GM23338 (cell line): ENCODE measurements around the gene LZTS3. TPM values are rescaled to one million over a fixed set of nuclear protein-coding genes. Genes with fewer than 3 reads are reported as not detected.

Experiments used
- ATAC-seq: fragments of 200-7000 bp; cut with Tn5 transposase; 3 replicates; pipeline ENCODE4 v1.9.1; 2020
- DNase-seq: peaks from one replicate; pipeline ENCODE4 v3.0.0-alpha.2; 2015; ENCODE audit warnings: low spot score
- H2AFZ ChIP-seq: fragments of 200-600 bp; sonication (generic); 2 replicates; pipeline ENCODE4 v1.8.0; 2016; ENCODE audit warnings: antibody characterized with exemption, mild to moderate bottlenecking, moderate library complexity
- H3F3A ChIP-seq: fragments of 200-600 bp; sonication (generic); replicated peaks from 2 replicates; pipeline ENCODE4 v1.8.0; 2017; ENCODE audit warnings: antibody characterized with exemption, mixed run types, low read depth
- H3K27ac ChIP-seq: fragments of 200-600 bp; sonication (generic); 2 replicates; pipeline ENCODE4 v1.6.1; 2016; ENCODE audit warnings: low read depth
- H3K27me3 ChIP-seq: fragments of 200-600 bp; sonication (generic); 2 replicates; pipeline ENCODE4 v1.8.0; 2016; ENCODE audit warnings: mild to moderate bottlenecking, mixed run types, moderate library complexity; ENCODE audit not compliant: insufficient read depth
- H3K36me3 ChIP-seq: fragments of 200-600 bp; sonication (generic); 2 replicates; pipeline ENCODE4 v1.8.0; 2016; ENCODE audit warnings: mild to moderate bottlenecking; ENCODE audit not compliant: insufficient read depth
- H3K4me1 ChIP-seq: fragments of 200-600 bp; sonication (generic); 2 replicates; pipeline ENCODE4 v1.8.0; 2016; ENCODE audit warnings: mild to moderate bottlenecking, moderate library complexity; ENCODE audit not compliant: insufficient read depth
- H3K4me2 ChIP-seq: fragments of 200-600 bp; sonication (generic); 2 replicates; pipeline ENCODE4 v1.7.1; 2017; ENCODE audit warnings: mixed run types
- H3K4me3 ChIP-seq: fragments of 200-600 bp; sonication (generic); 2 replicates; pipeline ENCODE4 v1.6.1; 2016; ENCODE audit warnings: mixed run types
- H3K79me2 ChIP-seq: fragments of 200-600 bp; sonication (generic); replicated peaks from 2 replicates; pipeline ENCODE4 v1.8.0; 2017; ENCODE audit warnings: mild to moderate bottlenecking; ENCODE audit not compliant: insufficient read depth
- H3K9me2 ChIP-seq: fragments of 200-600 bp; sonication (generic); 2 replicates; pipeline ENCODE4 v1.8.0; 2017; ENCODE audit not compliant: insufficient read depth
- H4K20me1 ChIP-seq: fragments of 200-600 bp; sonication (generic); replicated peaks from 2 replicates; pipeline ENCODE4 v1.8.0; 2017; ENCODE audit warnings: mild to moderate bottlenecking; ENCODE audit not compliant: insufficient read depth
- H3K27ac Mint-ChIP-seq: 2 replicates; pipeline ENCODE4 v1.8.0; 2020; ENCODE audit warnings: inconsistent platforms, mild to moderate bottlenecking, moderate library complexity, mixed read lengths
- H3K27me3 Mint-ChIP-seq: 3 replicates; pipeline ENCODE4 v1.8.0; 2022; ENCODE audit warnings: low read depth, mild to moderate bottlenecking, moderate library complexity, mixed read lengths, inconsistent platforms; ENCODE audit not compliant: insufficient read depth, poor library complexity
- H3K36me3 Mint-ChIP-seq: 3 replicates; pipeline ENCODE4 v1.8.0; 2021; ENCODE audit warnings: low read depth, mild to moderate bottlenecking, inconsistent platforms, moderate library complexity, mixed read lengths
- H3K4me1 Mint-ChIP-seq: 3 replicates; pipeline ENCODE4 v1.8.0; 2020; ENCODE audit warnings: mild to moderate bottlenecking, inconsistent platforms, mixed read lengths
- H3K4me3 Mint-ChIP-seq: 3 replicates; pipeline ENCODE4 v1.8.0; 2021; ENCODE audit warnings: moderate library complexity, mild to moderate bottlenecking, inconsistent platforms, mixed read lengths
- H3K9me3 Mint-ChIP-seq: 3 replicates; pipeline ENCODE4 v1.8.0; 2020; ENCODE audit warnings: moderate library complexity, mild to moderate bottlenecking, inconsistent platforms, mixed read lengths
- CREB1 ChIP-seq: fragments of 250-450 bp; sonication (Bioruptor Pico); IDR thresholded peaks from 2 replicates; pipeline ENCODE4 v1.5.0; 2020; ENCODE audit warnings: low read depth, mild to moderate bottlenecking, moderate library complexity
- EZH2phosphoT487 ChIP-seq: fragments of 200-600 bp; sonication (generic); IDR thresholded peaks from one replicate; pipeline ENCODE4 v1.8.1; 2018; ENCODE audit warnings: antibody characterized with exemption; ENCODE audit not compliant: unreplicated experiment
- JUNB ChIP-seq: IDR thresholded peaks from one replicate; pipeline ENCODE4 v1.6.1; 2016; ENCODE audit warnings: antibody characterized with exemption; ENCODE audit not compliant: unreplicated experiment
- NANOG ChIP-seq: IDR thresholded peaks from 2 replicates; pipeline ENCODE4 v1.6.1; 2016; ENCODE audit warnings: antibody characterized with exemption, borderline replicate concordance
- POLR2AphosphoS5 ChIP-seq: IDR thresholded peaks from 2 replicates; pipeline ENCODE4 v1.6.1; 2016; ENCODE audit warnings: antibody characterized with exemption, low read depth
- ZNF331 ChIP-seq: fragments of 250-450 bp; sonication (Bioruptor Pico); IDR thresholded peaks from 2 replicates; pipeline ENCODE4 v1.5.0; 2020; ENCODE audit warnings: low read depth, mild to moderate bottlenecking, moderate library complexity
- polyA plus RNA-seq: library from polyadenylated mRNA; unstranded; fragments of >200 nt; fragmentation: Nextera tagmentation; extraction: Ambion mirVana; gene quantifications from 2 replicates; pipeline ENCODE4 v1.2.1, GENCODE V29; 2016
- total RNA-seq: library from RNA; depleted of rRNA; stranded (reverse); fragments of >200 nt; shearing (Covaris generic); gene quantifications from 2 replicates; pipeline ENCODE4 v1.2.3, GENCODE V29; 2014
- TF ChIP-seq, protein P1 (sequence below): fragments of 250-450 bp; sonication (Bioruptor Pico); IDR thresholded peaks from 2 replicates; pipeline ENCODE4 v1.5.0; 2020; ENCODE audit warnings: mild to moderate bottlenecking, moderate library complexity
- TF ChIP-seq, protein P2 (sequence below), 2 experiments: fragments of 200-600 bp in 1 of 2; sonication (generic) in 1 of 2; conservative IDR thresholded peaks; 2 replicates each; pipeline versions ENCODE4 v1.5.1 to v1.6.1; 2016 to 2017; ENCODE audit warnings: antibody characterized with exemption in 2 of 2, low read depth in 2 of 2, mild to moderate bottlenecking in 2 of 2, moderate library complexity in 1 of 2

The LZTS3 gene
- total and polyA plus RNA-seq, 2 experiments from 2014 or later, result 9.7 to 40.7 TPM

GRCh38 chr20:3194617-3195280, 21.4 kb upstream of the LZTS3 start:
- Histone ChIP-seq H3K27ac (no peak overlapping the region), H3K27me3 (no peaks in the 10 kb centered on the region), H3K9me2 (no peaks in the 10 kb centered on the region), H3F3A (no peaks in the 10 kb centered on the region), H3K79me2 (no peaks in the 10 kb centered on the region), H3K4me2 (no peak overlapping the region), H2AFZ (no peak overlapping the region), H3K4me3 (no peak overlapping the region), H3K36me3 (peaks cover 15% of the 10 kb centered on the region), H3K4me1 (no peaks in the 10 kb centered on the region), H4K20me1 (no peaks in the 10 kb centered on the region; the same call in 1 of the 2 replicates)
- ATAC-seq, result no peak
- DNase-seq, result no peak
- no peak for TF ChIP-seq POLR2AphosphoS5
- no peak for TF ChIP-seq NANOG
- no peak for TF ChIP-seq ZNF331 (CRISPR knock-in tag)
- TF ChIP-seq CREB1, result no peak
- TF ChIP-seq, protein P1, sequence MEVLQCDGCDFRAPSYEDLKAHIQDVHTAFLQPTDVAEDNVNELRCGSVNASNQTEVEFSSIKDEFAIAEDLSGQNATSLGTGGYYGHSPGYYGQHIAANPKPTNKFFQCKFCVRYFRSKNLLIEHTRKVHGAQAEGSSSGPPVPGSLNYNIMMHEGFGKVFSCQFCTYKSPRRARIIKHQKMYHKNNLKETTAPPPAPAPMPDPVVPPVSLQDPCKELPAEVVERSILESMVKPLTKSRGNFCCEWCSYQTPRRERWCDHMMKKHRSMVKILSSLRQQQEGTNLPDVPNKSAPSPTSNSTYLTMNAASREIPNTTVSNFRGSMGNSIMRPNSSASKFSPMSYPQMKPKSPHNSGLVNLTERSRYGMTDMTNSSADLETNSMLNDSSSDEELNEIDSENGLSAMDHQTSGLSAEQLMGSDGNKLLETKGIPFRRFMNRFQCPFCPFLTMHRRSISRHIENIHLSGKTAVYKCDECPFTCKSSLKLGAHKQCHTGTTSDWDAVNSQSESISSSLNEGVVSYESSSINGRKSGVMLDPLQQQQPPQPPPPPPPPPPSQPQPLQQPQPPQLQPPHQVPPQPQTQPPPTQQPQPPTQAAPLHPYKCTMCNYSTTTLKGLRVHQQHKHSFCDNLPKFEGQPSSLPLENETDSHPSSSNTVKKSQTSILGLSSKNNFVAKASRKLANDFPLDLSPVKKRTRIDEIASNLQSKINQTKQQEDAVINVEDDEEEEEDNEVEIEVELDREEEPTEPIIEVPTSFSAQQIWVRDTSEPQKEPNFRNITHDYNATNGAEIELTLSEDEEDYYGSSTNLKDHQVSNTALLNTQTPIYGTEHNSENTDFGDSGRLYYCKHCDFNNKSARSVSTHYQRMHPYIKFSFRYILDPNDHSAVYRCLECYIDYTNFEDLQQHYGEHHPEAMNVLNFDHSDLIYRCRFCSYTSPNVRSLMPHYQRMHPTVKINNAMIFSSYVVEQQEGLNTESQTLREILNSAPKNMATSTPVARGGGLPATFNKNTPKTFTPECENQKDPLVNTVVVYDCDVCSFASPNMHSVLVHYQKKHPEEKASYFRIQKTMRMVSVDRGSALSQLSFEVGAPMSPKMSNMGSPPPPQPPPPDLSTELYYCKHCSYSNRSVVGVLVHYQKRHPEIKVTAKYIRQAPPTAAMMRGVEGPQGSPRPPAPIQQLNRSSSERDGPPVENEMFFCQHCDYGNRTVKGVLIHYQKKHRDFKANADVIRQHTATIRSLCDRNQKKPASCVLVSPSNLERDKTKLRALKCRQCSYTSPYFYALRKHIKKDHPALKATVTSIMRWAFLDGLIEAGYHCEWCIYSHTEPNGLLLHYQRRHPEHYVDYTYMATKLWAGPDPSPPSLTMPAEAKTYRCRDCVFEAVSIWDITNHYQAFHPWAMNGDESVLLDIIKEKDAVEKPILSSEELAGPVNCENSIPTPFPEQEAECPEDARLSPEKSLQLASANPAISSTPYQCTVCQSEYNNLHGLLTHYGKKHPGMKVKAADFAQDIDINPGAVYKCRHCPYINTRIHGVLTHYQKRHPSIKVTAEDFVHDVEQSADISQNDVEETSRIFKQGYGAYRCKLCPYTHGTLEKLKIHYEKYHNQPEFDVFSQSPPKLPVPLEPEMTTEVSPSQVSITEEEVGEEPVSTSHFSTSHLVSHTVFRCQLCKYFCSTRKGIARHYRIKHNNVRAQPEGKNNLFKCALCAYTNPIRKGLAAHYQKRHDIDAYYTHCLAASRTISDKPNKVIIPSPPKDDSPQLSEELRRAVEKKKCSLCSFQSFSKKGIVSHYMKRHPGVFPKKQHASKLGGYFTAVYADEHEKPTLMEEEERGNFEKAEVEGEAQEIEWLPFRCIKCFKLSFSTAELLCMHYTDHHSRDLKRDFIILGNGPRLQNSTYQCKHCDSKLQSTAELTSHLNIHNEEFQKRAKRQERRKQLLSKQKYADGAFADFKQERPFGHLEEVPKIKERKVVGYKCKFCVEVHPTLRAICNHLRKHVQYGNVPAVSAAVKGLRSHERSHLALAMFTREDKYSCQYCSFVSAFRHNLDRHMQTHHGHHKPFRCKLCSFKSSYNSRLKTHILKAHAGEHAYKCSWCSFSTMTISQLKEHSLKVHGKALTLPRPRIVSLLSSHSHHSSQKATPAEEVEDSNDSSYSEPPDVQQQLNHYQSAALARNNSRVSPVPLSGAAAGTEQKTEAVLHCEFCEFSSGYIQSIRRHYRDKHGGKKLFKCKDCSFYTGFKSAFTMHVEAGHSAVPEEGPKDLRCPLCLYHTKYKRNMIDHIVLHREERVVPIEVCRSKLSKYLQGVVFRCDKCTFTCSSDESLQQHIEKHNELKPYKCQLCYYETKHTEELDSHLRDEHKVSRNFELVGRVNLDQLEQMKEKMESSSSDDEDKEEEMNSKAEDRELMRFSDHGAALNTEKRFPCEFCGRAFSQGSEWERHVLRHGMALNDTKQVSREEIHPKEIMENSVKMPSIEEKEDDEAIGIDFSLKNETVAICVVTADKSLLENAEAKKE (CRISPR knock-in tag), result no peak
- TF ChIP-seq, protein P2, sequence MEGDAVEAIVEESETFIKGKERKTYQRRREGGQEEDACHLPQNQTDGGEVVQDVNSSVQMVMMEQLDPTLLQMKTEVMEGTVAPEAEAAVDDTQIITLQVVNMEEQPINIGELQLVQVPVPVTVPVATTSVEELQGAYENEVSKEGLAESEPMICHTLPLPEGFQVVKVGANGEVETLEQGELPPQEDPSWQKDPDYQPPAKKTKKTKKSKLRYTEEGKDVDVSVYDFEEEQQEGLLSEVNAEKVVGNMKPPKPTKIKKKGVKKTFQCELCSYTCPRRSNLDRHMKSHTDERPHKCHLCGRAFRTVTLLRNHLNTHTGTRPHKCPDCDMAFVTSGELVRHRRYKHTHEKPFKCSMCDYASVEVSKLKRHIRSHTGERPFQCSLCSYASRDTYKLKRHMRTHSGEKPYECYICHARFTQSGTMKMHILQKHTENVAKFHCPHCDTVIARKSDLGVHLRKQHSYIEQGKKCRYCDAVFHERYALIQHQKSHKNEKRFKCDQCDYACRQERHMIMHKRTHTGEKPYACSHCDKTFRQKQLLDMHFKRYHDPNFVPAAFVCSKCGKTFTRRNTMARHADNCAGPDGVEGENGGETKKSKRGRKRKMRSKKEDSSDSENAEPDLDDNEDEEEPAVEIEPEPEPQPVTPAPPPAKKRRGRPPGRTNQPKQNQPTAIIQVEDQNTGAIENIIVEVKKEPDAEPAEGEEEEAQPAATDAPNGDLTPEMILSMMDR (conservative IDR thresholded peaks at IDR 0.05; ENCODE audit: low read depth in 2 of 2), result no peak
- no peak for TF ChIP-seq EZH2phosphoT487
- TF ChIP-seq JUNB, result no peak
- peaks cover 8% of the 10 kb centered on the region for H3K4me1 Mint-ChIP-seq
- peaks cover 72% of the 10 kb centered on the region for H3K36me3 Mint-ChIP-seq
- H3K27ac Mint-ChIP-seq, result no peak overlapping the region
- H3K4me3 Mint-ChIP-seq, result no peak overlapping the region
- H3K9me3 Mint-ChIP-seq, result no peaks in the 10 kb centered on the region; the same call in 2 of the 3 replicates
- peaks cover 8% of the 10 kb centered on the region for H3K27me3 Mint-ChIP-seq
